HG02885 (cell line): ENCODE data around the gene AOAH.
"Not testable (repeated sequence)": the region's sequence is repeated elsewhere in the genome, so short reads cannot be mapped to it uniquely, and the experiment has no call there.

ENCODE experiments used
- ATAC-seq: cut with Tn5 transposase; IDR thresholded peaks from one replicate; pipeline ENCODE4 v1.9.1; 2021; ENCODE audit warnings: mild to moderate bottlenecking; ENCODE audit not compliant: unreplicated experiment, poor library complexity

AOAH gene

DNA sequence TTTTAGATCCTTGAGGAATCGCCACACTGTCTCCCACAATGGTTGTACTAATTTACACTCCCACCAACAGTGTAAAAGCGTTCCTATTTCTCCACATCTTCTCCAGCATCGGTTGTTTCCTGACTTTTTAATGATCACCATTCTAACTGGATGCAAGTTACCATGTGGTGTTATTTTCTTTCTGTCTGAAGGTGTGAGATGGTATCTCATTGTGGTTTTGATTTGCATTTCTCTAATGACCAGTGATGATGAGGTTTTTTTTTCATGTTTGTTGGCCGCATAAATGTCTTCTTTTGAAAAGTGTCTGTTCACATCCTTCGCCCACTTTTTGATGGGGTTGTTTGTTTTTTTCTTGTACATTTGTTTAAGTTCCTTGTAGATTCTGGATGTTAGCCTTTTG is 20.4 kb downstream of the AOAH start:
- ATAC-seq, result not testable (repeated sequence)

DNA sequence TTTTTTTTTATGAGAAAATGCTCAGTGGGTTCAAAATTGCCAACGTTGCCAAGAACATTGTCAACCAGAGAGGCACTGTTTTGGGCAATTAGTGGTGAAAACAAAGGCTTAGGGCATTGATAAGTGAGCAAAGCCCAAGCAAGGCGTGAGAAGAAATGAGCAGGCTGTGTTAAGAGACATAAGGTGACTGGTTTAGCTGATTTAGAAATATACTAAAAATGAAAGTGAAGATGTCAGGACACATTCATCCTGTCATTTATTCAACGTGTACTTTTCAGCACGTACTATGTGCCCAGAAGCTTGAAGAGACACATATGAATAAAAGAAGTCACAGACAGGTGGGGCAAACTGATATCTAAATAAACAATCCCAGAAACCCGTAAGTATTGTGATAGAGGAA is 31.8 kb downstream of the AOAH start:
- ATAC-seq, result no peak

DNA sequence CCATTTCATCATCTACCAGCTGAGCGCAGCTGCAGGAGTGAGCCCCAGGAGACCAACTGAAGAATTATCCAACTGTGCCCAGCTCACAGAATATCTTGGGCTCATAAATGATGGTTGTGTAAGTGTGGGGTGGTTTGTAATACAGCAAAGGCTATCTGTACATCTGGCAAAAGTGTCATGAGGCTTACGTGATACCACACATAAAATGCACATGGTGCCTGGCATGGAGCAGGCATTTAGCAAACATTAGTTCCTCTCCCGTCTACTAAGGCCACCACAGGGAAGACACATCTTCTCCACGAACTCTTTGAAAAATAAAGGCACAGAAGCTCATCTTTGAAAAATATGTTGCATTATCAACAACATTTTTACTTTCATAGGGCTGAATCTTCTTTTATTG is 32.3 kb downstream of the AOAH start:
- no peak for ATAC-seq

DNA sequence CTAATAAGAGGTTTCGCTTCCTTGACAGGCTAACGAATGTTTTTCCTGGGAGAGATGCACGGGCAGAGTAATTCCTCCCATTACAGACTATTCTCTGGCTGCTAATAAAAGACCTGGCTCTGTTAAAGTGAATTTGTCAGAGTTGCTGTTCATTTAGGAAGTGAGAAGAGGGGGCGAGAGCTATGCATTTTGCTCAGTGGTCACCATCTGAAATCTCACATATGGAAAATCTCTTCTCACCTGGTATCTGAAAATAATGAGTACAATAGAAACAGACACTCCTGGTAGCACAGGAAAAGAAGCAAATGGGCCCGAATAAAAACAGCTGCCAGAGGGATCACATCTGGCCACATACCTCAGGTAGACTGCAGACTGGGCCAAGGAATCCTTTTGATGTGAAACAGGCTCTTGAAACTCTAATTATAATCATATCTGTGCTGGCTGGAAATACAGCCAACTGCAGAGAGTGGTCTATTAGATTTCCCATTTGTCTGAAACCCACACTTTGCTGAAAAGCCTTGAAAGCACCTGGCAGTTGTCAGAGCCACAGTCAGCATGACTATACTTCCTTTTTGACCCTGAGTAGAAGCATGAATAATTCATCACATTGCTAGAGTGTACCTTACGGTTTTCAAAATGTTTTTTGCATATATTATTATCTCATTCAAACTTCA is 33.6 kb downstream of the AOAH start:
- ATAC-seq, result no peak

DNA sequence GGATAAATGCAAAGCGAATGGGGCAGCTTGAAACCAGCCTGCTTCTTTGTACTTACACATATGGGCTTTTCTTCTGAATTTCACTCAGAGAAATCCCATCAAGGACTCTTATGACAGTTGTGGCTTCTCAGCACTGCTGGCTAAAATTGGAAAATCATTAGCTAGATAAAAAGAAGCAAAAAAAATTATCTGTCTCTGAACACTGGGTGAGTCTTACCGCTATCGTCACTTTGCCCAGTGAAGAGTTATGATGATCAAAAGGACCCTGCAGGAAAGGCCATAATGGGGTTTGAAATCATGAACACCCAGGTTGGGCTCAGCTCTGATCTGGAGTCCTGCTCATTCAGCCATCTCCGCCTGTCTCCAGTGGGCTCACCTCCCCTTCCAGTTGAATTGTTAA is 34.3 kb downstream of the AOAH start:
- no peak for ATAC-seq

DNA sequence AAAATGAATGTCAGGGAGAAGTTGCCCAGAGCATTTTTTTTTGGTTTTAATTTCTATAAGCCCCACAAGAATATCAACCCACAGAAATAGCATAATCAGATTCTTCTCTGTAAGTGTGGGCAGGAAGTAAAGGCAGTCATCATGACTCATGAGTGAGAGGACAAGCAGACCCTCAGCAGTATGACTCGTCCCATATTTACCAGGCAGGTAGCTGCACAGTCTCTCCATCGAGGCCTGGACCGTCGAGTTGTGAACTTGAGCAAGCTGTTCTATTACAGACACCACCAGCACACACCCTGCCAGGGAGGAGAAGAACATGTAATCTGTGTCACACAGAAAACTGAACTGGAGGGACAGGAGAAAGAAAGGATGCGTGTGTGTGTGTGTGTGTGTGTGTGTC is 37.8 kb downstream of the AOAH start:
- no peak for ATAC-seq

DNA sequence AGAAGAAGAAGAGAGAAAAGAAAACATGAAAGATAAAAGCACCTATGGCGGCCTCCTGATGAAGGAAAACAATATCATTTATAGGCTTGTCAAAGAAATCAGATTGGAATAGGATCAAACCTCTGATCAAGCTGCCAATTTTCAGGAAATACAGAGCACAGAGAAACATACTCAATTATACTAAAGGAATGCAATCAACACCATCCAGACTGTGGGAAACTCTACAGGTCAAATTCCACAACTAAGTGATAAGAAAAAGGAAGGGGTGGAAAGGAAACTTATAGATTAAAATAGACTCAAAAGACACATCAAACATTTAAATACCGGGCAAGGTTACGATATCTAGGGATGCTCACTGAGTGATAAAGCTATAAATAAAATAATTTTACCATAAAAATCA is 39.3 kb downstream of the AOAH start:
- no peak for ATAC-seq

DNA sequence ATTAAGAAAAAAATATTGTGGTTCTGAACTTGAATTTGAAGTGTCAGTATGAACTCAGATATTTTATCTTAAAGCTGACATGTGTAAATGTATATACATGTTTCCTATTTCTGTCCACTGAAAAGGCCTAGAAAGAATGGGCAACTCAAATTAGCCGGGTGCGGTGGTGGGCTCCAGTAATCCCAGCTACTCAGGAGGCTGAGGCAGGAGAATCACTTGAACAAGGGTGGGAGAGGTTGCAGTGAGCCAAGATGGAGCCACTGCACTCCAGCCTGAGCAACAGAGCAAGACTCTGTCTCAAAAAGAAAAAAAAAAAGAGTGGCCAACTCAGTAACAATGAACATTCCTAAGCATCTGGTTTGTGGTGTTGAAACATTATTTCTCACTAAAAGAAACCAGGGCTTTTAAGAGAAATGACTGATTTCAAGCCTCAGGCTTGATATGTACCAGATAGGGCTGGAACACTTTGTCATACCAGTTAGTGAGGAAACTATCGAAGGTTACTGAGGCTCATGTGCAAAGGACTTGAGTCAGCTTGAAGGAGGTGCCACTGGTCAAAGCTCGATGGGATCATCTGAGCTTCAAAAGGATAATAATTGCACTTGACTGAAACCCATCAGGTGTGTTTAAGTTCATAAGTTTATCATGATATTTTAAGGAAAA is 40.5 kb downstream of the AOAH start:
- ATAC-seq, result no peak

DNA sequence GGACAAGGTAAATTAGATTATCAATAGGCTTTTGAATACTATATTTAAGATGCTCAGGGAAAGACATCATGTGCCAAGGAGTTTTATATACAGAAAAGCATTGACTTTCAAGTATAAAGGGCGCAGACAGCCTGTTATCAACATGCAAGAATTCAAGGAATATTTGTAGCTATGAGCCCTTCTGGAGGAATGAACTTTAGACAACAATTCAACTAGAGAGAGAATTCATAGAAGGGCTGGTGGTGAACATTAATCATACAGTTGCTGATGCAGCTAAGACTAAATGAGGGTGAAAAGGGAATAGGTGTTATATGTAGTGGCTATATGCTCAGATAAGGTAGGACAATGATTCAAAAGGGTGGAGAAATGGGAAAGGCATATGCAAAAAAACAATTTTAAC is 41.2 kb downstream of the AOAH start:
- no peak for ATAC-seq

DNA sequence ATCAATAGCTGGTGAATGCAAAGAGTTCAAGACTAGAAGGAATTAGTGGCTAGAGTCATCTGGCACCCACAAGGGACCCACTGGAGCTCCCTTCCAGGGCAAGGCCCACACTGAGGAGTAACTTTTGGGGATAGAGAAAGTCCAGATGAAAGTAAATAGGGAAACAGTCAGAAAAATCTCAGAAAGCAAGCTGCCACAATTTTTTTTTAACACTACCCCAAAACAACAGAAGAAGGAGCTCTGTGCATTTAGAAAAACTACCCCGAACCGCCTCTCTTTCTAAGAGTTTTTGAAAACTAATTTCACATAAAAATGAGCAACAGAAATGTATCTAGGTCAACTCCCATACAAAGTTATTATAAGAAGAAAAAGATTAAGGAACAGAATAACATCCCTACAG is 42.2 kb downstream of the AOAH start:
- ATAC-seq, result no peak

DNA sequence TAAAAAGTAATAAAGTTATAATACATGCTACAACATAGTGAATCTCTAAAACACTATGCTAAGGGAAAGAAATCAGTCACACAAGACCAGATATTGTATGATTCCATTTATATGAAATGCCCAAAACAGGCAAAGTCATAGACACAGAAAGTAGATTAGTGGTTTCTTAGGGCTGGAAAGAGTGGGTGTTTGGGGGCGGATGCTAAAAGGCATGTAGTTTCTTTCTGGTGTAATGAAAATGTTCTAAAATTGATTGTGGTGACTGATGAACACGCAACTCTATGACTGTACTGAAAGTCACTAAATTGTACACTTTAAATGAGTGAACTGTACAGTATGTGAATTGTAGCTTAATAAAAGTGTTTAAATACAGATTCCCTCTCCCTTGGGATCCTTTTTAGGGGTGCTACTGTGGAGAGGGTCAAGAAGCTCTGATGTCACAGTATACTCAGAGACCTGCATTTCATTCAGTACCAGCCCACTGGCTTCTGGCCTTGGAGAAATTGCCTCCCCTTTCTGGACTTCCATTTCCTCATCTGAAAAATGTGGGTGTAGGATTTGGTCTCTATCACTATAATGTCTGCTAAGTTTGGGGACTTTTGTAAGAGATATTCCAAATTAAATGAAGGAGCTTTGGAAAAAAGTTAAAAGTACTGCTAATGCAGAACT is 46.4 kb downstream of the AOAH start:
- peak; percentile 75 for ATAC-seq

DNA sequence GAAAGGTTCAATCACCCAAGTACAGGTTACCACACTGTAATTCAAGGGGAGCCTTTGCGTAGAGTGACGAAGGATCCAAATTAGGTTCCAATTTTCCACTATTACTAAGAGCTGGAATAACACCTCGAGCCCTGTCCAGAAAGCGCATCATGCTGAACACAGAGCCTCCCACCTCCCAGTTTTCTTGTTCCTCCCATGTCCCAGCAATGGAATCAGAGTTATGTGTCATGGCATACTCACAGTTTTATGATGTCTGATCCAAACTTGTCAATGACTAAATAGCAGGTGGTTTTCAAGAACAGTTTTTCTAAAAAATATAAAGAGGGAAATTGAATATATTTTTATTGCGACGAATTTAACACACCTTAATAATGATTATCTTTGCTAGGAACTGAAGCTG is 50.6 kb downstream of the AOAH start:
- no peak for ATAC-seq

DNA sequence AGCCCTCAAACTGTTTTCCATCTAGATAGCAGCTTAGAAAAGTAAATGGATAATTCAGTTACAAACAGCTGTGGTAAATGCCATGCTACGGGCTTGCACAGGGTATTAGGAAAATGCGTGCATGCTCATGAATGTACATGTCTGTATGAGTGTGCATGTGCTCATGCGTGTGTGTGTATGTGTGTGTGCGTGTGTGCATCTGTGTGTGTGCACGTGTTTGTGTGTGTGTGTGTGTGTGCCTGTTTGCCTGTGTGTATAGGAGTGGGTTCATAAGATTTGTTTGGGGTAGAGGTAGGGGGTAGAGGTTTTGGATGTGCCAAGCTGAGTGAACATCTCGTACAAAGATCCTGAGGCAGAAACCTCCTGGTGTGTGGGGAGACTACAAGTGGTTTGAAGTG is 52.9 kb downstream of the AOAH start:
- no peak for ATAC-seq

DNA sequence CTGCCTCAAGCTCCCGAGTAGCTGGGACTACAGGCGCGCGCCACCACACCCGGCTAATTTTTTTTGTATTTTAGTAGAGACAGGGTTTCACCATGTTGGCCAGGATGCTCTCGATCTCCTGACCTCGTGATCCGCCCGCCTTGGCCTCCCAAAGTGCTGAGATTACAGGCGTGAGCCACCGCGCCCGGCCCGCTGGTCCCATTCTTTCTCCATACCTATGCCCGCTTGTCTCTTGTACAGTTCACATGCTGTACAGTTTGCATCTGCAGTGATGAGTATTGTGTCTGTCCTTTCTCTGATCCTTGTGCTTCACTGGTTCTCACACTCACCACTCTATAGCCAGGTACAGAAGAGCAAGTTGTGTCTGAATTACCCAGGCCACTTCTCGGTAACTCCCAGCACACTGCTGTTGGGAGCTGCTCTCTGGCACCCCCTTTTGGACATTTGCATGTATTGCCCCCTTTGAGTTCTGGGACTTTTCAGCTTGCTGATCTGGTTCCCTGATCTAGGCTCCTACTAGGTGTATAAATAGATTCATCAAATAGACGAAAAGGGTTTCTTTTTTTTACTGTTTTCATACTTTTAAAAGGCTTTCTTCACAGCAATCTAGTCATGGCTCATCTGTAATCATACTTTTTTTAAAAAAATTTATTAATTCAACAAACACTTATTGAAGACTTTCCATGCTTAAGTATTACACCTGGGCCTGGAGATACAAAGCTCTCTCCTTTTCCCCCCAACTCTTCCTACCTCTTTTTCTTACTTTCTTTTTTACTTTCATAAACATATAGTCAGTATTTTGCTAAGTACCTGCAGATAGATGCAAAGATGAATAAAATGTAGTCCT is 53.5 kb downstream of the AOAH start:
- peak; percentile 70 for ATAC-seq

DNA sequence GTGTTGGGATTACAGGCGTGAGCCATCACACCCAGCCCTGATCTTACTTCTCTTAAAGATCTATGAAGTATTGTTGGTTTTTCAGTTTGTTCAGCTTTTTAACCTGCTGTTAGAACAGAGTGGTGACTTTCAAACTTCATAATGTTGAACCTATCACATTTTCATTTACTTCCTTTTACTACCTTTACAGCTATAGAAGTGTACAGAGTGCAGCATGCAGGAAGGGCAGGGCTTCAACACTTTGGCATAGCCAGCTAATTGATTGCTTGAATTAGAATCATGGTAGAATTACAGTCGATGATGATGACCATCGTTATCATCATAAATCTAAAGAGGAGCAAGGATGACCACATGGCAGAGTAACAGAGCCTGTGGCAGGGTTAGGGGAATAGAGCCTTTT is 55.5 kb downstream of the AOAH start:
- no peak for ATAC-seq

DNA sequence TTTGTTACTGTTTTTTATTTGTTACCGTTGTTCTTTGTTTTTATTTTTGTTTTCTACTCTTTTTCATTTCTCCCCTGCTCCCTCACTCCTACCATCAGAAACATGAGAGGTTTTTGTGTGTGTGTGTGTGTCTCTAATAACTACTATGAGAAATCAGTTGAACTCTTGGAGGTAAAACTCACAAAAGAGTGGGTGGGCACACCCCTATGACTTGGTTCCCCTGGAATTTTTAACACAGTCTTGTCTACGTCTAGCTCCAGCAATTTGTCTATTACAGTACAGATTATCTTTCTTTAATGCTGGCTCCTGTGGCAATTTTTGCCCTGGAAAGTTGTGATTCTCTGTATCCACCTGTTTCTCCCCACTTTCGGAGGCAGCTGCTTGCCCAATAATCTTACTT is 56.2 kb downstream of the AOAH start:
- ATAC-seq, result no peak

DNA sequence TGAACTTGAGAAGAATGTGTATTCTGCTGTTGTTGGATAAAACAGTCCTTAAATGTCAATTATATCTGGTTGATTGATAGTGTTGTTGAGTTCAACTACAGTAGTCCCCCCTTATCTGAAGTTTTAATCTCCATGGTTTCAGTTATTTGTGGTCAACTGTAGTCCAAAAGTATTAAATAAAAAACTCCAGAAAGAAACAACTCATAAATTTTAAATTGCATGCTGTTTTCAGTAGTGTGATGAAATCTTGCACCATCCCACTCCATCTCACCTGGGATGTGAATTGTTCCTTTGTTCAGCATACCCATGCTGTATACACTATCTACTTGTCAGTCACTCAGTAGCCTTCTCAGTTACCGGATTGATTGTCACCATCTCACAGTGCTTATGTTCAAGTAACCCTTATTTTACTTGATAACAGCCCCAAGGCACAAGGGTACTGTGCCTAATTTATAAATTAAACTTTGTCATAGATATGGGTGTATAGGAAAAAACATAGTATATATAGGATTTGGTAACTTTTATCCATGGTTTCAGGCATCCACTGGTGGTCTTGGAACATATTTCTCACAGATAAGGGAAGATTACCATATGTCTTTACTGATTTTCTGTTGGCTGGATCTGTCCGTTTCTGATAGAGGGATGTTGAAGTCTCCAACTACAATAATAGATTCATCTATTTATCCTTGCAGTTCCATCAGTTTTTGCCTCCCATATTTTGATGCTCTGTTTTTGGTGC is 57.1 kb downstream of the AOAH start:
- ATAC-seq, result no peak

DNA sequence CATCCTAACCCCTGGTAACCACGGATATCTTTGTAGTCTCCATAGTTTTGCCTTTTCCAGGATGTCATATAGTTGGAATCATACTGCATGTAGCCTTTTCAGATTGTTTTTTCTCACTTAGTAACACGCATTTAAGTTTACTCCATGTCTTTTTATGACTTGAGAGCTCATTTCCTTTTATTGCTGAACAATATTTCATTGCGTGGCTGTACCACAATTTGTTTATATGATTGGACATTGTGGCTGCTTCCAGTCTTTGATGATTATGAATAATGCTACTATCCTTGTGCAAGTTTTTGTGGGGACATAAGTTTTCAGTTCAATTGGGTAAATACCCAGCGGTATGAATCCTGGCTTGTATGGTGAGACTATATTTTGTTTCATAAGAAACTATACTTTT is 60.8 kb downstream of the AOAH start:
- no peak for ATAC-seq

DNA sequence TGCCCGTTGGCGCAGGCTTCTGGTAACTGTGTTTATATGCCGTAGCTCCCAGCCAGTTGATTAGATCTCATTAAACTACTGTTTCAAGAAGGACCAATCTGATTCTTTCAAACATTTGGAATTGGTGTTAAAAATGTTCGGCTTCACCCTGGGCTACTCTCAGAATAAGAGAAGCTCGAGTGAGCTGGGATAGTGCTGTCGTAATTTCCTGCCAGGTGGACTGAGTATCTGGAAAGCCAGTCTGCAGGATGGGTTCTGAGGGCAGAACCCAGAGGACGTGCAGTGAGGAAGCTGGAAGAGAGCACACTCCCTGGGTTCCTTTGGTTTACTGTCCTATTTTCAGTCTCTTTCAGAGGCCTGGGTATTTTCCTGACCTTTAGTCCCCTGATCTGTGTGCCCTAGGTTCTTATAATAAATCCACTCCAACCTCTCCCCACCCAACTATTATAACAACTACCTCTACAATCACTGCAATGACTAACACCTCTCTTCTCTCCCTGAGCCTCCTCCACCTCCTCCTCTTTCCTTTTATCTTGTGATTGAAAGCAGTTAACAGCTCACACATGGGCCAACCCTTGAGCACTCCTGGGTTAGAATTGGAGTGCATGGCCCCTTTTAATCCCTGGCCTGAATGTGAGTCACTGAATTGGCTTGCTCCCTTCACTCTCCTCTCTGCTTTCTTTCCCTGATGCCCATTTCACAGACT is 63.0 kb downstream of the AOAH start:
- no peak for ATAC-seq
